GM21529 (cell line): ENCODE data around the gene USP48.
A peak's percentile ranks its signal among the peaks of the same experiment; 100 is the strongest.
"Not testable (repeated sequence)": the region's sequence is repeated elsewhere in the genome, so short reads cannot be mapped to it uniquely, and the experiment has no call there.

ENCODE experiments used
- ATAC-seq: cut with Tn5 transposase; IDR thresholded peaks from one replicate; pipeline ENCODE4 v1.9.1; 2021; ENCODE audit not compliant: unreplicated experiment

The USP48 gene

GRCh38 chr1:21782868-21783678 lies at the start of gene USP48:
Gene USP48 (minus strand): TSS chr1:21783149. CDS start chr1:21782957, 192 bp downstream.
- ATAC-seq: peak; percentile 60

- ATAC-seq: no peak
Measured at GRCh38 chr1:21831454-21831970, 48.6 kb upstream of the USP48 start.

GRCh38 chr1:21830792-21831453 lies 48.0 kb upstream of the USP48 start:
- no peak for ATAC-seq

- no peak for ATAC-seq
Measured at GRCh38 chr1:21829294-21829693, 46.3 kb upstream of the USP48 start.

- no peak for ATAC-seq
Measured at GRCh38 chr1:21828506-21829210, 45.7 kb upstream of the USP48 start.

GRCh38 chr1:21828075-21828474 lies 45.1 kb upstream of the USP48 start:
- ATAC-seq: no peak

- ATAC-seq: no peak
Measured at GRCh38 chr1:21827141-21827679, 44.3 kb upstream of the USP48 start.

- ATAC-seq: not testable (repeated sequence)
Measured at GRCh38 chr1:21826694-21827093, 43.7 kb upstream of the USP48 start.

- ATAC-seq: no peak
Measured at GRCh38 chr1:21825393-21825792, 42.4 kb upstream of the USP48 start.

GRCh38 chr1:21824926-21825325 lies 42.0 kb upstream of the USP48 start:
- no peak for ATAC-seq

- no peak for ATAC-seq
Measured at GRCh38 chr1:21823980-21824702, 41.2 kb upstream of the USP48 start.

GRCh38 chr1:21823206-21823979 lies 40.4 kb upstream of the USP48 start:
- no peak for ATAC-seq

- ATAC-seq: no peak
Measured at GRCh38 chr1:21822349-21822748, 39.4 kb upstream of the USP48 start.

GRCh38 chr1:21821385-21822019 lies 38.6 kb upstream of the USP48 start:
- ATAC-seq: no peak

GRCh38 chr1:21820597-21821232 lies 37.8 kb upstream of the USP48 start:
- no peak for ATAC-seq

- no peak for ATAC-seq
Measured at GRCh38 chr1:21818656-21819055, 35.7 kb upstream of the USP48 start.

GRCh38 chr1:21816602-21817302 lies 33.8 kb upstream of the USP48 start:
- ATAC-seq: no peak

- no peak for ATAC-seq
Measured at GRCh38 chr1:21815724-21816321, 32.9 kb upstream of the USP48 start.
